WI38 (cell line): ENCODE measurements around the gene RANGRF.

Experiments used
- H3K4me3 ChIP-seq: 2 replicates; pipeline ENCODE4 v1.5.1; 2011; ENCODE audit warnings: low read depth, mild to moderate bottlenecking, control low read depth, low read length
- TF ChIP-seq, protein P1 (sequence below): IDR thresholded peaks from 2 replicates; pipeline ENCODE4 v1.5.1; 2012; ENCODE audit warnings: low read depth, mild to moderate bottlenecking, control low read depth, low read length

The RANGRF gene

DNA sequence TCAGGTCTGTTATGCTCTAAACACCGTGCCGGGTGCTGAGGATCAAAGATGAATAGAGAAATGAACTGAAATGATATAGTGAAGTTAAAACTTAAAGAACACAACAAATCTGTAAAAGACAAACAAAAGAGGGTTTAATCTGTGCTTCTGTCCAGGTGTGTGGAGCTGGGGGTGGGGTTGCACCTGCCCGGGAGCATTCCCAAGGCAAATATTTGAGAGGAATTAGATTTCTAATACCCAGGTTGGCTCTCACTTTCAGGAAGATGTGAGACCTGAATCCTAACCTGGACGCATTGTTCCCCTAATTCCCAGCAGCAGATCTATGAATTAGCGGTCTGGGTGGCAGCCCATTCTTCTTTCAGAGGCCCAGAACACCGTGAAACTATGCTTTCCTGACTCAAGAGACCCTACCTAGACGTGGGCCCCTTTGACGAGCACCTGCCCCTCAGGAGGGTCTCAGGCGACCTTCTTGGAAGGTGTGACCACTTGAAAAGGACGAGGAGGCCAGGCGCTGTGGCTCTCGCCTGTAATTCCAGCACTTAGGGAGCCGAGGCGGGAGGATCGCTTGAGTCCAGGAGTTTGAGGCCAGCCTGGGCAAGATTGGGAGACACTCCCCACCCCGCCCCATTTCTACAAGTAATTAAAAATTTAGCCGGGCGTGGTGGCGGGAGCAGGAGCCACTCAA lies 677 bp upstream of the RANGRF start:
- peak overlapping the region; percentile 80 for H3K4me3 ChIP-seq
- TF ChIP-seq, protein P1, sequence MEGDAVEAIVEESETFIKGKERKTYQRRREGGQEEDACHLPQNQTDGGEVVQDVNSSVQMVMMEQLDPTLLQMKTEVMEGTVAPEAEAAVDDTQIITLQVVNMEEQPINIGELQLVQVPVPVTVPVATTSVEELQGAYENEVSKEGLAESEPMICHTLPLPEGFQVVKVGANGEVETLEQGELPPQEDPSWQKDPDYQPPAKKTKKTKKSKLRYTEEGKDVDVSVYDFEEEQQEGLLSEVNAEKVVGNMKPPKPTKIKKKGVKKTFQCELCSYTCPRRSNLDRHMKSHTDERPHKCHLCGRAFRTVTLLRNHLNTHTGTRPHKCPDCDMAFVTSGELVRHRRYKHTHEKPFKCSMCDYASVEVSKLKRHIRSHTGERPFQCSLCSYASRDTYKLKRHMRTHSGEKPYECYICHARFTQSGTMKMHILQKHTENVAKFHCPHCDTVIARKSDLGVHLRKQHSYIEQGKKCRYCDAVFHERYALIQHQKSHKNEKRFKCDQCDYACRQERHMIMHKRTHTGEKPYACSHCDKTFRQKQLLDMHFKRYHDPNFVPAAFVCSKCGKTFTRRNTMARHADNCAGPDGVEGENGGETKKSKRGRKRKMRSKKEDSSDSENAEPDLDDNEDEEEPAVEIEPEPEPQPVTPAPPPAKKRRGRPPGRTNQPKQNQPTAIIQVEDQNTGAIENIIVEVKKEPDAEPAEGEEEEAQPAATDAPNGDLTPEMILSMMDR: no peak

DNA sequence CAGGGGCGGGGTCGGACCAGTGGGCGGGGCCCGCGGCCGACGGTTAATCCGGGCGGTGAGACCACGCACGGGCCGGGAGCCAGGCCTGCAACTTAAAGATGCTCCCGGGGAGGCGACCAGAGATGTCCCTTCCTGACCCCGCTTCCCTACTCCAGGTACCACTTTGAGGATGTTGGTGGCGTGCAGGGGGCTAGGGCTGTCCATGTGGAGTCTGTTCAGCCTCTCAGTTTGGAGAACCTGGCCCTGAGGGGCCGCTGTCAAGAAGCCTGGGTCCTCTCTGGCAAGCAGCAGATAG lies 580 bp downstream of the RANGRF start:
- TF ChIP-seq, protein P1: no peak
- peak overlapping the region; percentile 80 for H3K4me3 ChIP-seq

DNA sequence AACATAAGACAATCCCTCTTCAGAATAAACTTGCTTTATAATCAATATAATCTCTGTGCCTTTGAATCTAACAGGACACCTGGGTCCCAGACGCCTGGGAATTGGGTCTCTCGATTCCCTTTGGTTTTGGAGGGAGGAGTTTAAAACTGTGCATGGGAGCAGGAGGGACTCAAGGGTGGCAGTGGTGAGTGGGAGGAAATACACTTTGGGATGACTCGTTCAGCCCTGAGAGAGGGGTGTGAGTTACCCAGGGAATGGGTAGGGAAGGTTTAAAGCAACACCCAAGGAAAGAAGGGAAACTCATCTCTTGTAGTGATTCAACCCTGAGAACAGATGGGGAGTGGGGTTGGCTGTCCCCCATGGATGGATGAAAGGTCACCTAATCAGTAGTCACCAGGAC lies 1.6 kb downstream of the RANGRF start:
- no peak overlapping the region for H3K4me3 ChIP-seq
- TF ChIP-seq, protein P1: no peak

DNA sequence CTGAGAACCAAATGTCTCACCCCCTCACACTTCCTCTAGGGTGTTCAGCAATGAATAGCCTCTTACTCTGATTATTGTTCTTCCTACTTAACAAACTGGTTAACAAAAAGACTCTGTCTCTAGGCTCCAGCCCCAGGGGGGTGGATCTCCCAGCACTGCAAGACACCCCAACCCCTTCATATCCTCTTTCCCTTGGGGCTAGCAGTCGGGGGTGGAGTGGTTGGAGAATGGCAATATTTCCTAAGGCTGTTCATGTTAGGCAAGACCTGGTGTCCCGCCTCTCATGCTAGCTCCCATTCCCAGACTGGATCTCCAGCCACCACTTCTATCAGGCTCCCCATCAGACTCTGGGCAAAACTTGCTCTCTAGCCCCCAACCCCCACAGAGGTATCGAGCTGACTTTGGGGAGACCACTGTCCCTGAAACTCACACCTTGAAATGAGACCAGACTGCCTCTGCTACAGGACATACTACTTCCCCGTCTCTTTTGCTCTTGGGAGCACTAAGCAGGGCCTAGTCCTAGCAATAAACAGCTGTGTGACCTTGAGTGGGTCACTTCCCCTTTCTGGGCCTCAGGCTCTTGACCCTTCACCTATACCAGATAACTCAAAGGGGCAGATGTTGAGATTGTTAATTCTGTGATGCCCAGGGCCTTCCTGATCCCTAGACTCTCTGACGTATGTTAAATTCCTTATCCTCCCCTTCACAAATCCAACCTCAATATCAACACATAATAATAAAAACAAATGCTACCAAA lies 4.3 kb downstream of the RANGRF start:
- TF ChIP-seq, protein P1: no peak
- no peak overlapping the region for H3K4me3 ChIP-seq

DNA sequence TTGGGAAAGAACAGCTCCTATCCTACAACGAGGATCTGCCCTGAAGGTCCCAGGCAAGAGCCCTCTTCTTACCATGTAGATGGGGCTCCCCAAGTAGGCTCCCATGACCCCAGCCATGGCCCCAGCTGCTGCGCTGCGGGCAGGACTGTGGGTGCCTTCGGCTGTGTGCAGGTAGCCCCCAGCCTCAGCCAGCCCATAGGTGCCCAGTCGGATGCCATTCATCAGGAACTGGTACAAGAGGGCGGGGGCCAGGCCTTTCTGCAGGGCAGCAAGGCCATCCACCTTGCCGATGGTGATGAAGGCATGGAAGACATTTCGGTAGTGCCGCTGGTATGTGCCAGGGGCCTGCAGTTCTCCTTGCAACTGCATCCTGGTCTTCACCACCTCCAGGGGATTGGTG lies 5.9 kb downstream of the RANGRF start:
- H3K4me3 ChIP-seq: no peak overlapping the region
- TF ChIP-seq, protein P1: no peak

DNA sequence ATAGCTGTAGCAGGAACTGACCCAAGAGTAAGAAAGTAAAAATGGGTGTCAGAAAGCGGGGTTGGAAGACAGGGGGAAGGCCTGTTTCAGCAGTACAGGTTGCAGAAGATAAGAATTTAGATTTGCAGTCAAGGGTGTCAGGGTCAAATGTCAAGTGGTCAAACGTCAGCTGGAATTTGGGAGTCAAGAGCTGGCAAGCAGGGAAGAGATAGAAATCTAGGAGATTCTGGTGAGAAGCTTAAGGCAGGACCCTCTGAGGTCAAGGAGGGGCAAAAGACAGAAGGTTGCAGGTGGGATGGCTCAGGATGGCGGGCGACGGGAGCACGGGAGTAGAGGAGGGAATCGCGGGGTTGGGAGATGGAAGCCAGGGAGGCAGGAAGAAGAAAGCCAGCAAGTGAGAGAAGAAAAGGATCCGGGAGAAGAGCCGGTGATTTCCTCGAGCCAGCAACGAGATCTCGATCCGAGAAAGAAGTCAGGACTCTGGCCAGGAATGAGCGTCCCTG lies 6.4 kb downstream of the RANGRF start:
- TF ChIP-seq, protein P1: no peak
- H3K4me3 ChIP-seq: peak overlapping the region; percentile 71

DNA sequence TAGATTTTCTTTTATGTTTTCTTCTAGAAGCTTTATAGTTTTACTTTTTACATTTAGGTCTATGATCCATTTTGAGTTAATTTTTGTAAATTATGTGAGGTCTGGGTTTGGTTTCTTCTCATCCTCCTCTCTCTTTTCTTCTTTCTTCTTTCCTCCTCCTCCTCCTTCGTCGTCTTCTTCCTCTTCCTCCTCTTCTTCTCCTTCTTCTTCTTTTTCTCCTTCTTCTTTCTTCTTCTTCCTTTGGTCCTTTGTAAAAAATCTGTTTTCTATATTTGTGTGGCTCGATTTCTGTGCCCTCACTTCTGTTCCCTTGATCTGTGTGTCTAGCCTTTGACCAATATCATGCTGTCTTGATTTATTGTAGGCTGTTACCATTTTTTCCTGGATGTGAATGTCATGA lies 11.8 kb downstream of the RANGRF start:
- no peak overlapping the region for H3K4me3 ChIP-seq
- TF ChIP-seq, protein P1: no peak
